Measurements from ENCODE around the gene L3MBTL3. TPM values are rescaled to one million over a fixed set of nuclear protein-coding genes. Genes with fewer than 3 reads are reported as not detected.

L3MBTL3 gene
- total and polyA plus RNA-seq, 2 experiments from 2014 or later, result 8.7 to 11.2 TPM

GRCh38 chr6:130065609-130066156, 47.3 kb downstream of the L3MBTL3 start:
- Histone ChIP-seq H3K4me3 (no peak overlapping the region), H4K20me1 (replicated peaks; ENCODE audit: insufficient read depth) (no peaks in the 10 kb centered on the region), H3K4me2 (no peak overlapping the region), H3F3A (replicated peaks; ENCODE audit: low read depth) (no peaks in the 10 kb centered on the region), H3K4me1 (ENCODE audit: insufficient read depth) (no peaks in the 10 kb centered on the region), H3K27ac (ENCODE audit: low read depth) (no peak overlapping the region), H3K9me2 (ENCODE audit: insufficient read depth) (no peaks in the 10 kb centered on the region), H2AFZ (no peak overlapping the region), H3K79me2 (replicated peaks; ENCODE audit: insufficient read depth) (no peaks in the 10 kb centered on the region), H3K27me3 (ENCODE audit: insufficient read depth) (no peaks in the 10 kb centered on the region), H3K36me3 (ENCODE audit: insufficient read depth) (no peaks in the 10 kb centered on the region)
- no peak overlapping the region for H3K4me3 Mint-ChIP-seq
- ATAC-seq (no peak), DNase-seq (ENCODE audit: low spot score) (no peak)
- H3K36me3 Mint-ChIP-seq (ENCODE audit: low read depth), result peaks cover 9% of the 10 kb centered on the region; the same call in 2 of the 3 replicates
- TF ChIP-seq NANOG (IDR thresholded peaks at IDR 0.05; ENCODE audit: borderline replicate concordance) (no peak), CTCF (conservative IDR thresholded peaks at IDR 0.05; ENCODE audit: low read depth in 2 of 2) (no peak), ZNF114 (CRISPR knock-in tag; IDR thresholded peaks at IDR 0.05) (no peak), REST (IDR thresholded peaks at IDR 0.05; ENCODE audit: unreplicated experiment) (no peak), POLR2AphosphoS5 (IDR thresholded peaks at IDR 0.05; ENCODE audit: low read depth) (no peak), ZNF331 (CRISPR knock-in tag; IDR thresholded peaks at IDR 0.05; ENCODE audit: low read depth) (no peak), ZNF462 (CRISPR knock-in tag; IDR thresholded peaks at IDR 0.05) (no peak), EZH2phosphoT487 (IDR thresholded peaks at IDR 0.05; ENCODE audit: unreplicated experiment) (no peak), JUNB (IDR thresholded peaks at IDR 0.05; ENCODE audit: unreplicated experiment) (no peak)
- peaks cover 2% of the 10 kb centered on the region; the same call in 2 of the 3 replicates for H3K4me1 Mint-ChIP-seq
- peaks cover 3% of the 10 kb centered on the region for H3K27me3 Mint-ChIP-seq (ENCODE audit: insufficient read depth, low read depth, poor library complexity)
- no peak overlapping the region for H3K27ac Mint-ChIP-seq
- H3K9me3 Mint-ChIP-seq, result no peaks in the 10 kb centered on the region

All from GM23338 (cell line).